Measurements from ENCODE around the gene ZNF185. TPM values are rescaled to one million over a fixed set of nuclear protein-coding genes. Genes with fewer than 3 reads are reported as not detected.

Gene ZNF185
- total RNA-seq, 1 donor = 24.9 TPM

- Histone ChIP-seq H3K4me1 (ENCODE audit: insufficient read depth, low read length) (no peaks in the 10 kb centered on the region), H3K4me3 (ENCODE audit: low read length) (no peak overlapping the region), H3K27me3 (ENCODE audit: insufficient read depth, low read length) (no peaks in the 10 kb centered on the region), H3K9me3 (ENCODE audit: low read depth, low read length) (no peaks in the 10 kb centered on the region)
Observed at GRCh38 chrX:152925835-152926234, 28.0 kb downstream of the ZNF185 start.

GRCh38 chrX:152926279-152926678 lies 28.4 kb downstream of the ZNF185 start:
- Histone ChIP-seq H3K4me3 (ENCODE audit: low read length) (no peak overlapping the region), H3K27me3 (ENCODE audit: insufficient read depth, low read length) (no peaks in the 10 kb centered on the region), H3K9me3 (ENCODE audit: low read depth, low read length) (no peaks in the 10 kb centered on the region), H3K4me1 (ENCODE audit: insufficient read depth, low read length) (no peaks in the 10 kb centered on the region)

DNA sequence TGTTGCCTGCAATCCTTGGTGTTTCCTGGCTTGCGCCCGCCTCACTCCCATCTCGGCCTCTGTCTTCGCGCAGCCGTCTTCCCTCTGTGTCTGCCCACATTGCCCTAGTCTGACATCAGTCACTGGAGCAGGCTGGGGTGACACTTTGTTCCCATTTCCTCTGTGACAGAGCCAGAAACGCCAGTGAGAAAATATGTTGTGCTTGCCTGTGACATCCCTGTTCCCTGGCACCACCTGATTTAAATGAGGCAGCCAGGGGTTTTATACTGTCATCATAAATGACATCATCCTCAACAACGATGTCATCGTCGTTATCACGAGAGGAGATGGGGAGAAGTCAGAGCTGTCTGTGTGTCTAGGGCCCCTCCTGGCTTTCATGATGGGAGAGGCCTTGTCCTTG lies 29.1 kb downstream of the ZNF185 start:
- H3K4me3 ChIP-seq (ENCODE audit: low read length) = no peak overlapping the region
- no peaks in the 10 kb centered on the region for H3K9me3 ChIP-seq (ENCODE audit: low read depth, low read length)
- no peaks in the 10 kb centered on the region for H3K27me3 ChIP-seq (ENCODE audit: insufficient read depth, low read length)
- H3K4me1 ChIP-seq (ENCODE audit: insufficient read depth, low read length) = no peaks in the 10 kb centered on the region

GRCh38 chrX:152927858-152928760 lies 30.2 kb downstream of the ZNF185 start:
- H3K27me3 ChIP-seq (ENCODE audit: insufficient read depth, low read length) = no peaks in the 10 kb centered on the region
- no peaks in the 10 kb centered on the region for H3K9me3 ChIP-seq (ENCODE audit: low read depth, low read length)
- H3K4me1 ChIP-seq (ENCODE audit: insufficient read depth, low read length) = no peaks in the 10 kb centered on the region
- no peak overlapping the region for H3K4me3 ChIP-seq (ENCODE audit: low read length)

- Histone ChIP-seq H3K27me3 (ENCODE audit: insufficient read depth, low read length) (no peaks in the 10 kb centered on the region), H3K4me3 (ENCODE audit: low read length) (no peak overlapping the region), H3K4me1 (ENCODE audit: insufficient read depth, low read length) (no peaks in the 10 kb centered on the region), H3K9me3 (ENCODE audit: low read depth, low read length) (no peaks in the 10 kb centered on the region)
Observed at GRCh38 chrX:152928761-152929400, 31.0 kb downstream of the ZNF185 start.

DNA sequence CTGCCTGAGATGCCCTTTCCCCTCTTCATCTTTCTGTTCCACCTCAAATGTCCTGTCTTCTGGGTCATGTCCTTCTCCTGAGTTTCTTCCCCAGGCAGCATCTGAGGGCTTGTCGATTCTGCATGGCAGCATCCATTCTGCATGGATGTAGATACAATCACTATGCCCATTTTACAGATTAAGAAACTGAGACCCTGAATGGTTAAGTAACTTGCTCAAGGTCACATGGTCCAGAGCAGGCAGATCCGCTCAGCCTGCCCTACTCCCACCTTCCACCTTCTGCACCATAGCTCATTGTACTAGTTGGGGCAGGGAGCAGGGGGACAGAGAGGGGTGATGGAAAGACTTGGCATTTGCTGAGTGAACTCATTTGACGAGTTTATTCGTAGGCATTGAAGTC lies 32.0 kb downstream of the ZNF185 start:
- no peaks in the 10 kb centered on the region for H3K4me1 ChIP-seq (ENCODE audit: insufficient read depth, low read length)
- H3K4me3 ChIP-seq (ENCODE audit: low read length) = no peak overlapping the region
- no peaks in the 10 kb centered on the region for H3K9me3 ChIP-seq (ENCODE audit: low read depth, low read length)
- H3K27me3 ChIP-seq (ENCODE audit: insufficient read depth, low read length) = no peaks in the 10 kb centered on the region

DNA sequence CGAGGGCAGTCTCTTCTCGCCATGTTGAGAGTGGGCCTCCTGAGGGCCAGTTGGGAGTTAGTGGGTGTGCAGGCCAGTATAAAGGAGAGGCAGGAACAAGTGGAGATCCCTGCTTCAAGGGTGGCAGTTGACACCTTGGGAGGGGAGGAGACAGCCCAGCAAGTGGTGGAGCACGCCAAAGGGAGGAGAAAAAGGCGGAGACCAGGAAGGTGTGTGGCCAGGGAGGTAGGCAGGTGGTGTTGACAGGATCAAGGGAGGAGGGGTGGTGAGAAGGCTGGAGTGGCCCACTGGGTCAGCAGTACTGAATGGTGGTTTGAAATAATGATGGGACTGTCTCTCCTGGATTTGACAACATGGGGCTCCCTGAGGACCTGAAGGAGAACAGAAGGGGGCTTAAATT lies 32.6 kb downstream of the ZNF185 start:
- Histone ChIP-seq H3K4me1 (ENCODE audit: insufficient read depth, low read length) (no peaks in the 10 kb centered on the region), H3K9me3 (ENCODE audit: low read depth, low read length) (no peaks in the 10 kb centered on the region), H3K27me3 (ENCODE audit: insufficient read depth, low read length) (no peaks in the 10 kb centered on the region), H3K4me3 (ENCODE audit: low read length) (no peak overlapping the region)

DNA sequence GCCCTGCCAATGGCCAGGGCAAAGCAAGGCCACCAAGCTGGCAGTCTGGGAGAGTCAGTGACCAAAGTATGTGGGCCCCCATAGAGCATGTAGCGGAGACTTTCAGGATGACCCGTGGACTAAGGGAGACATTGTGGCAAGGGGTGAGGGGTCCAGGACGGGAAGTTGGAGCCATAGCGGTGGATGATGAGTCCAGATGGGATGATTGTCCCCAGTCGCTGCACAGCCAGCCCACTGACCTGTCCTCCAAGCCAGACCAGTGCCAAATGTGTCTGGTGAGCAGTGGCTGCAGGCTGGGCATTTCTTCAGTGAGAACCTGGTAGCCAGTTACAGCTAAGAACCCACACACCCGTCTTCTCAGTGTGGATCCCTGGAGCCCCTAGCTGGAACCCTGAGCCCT lies 34.3 kb downstream of the ZNF185 start:
- H3K4me1 ChIP-seq (ENCODE audit: insufficient read depth, low read length) = no peaks in the 10 kb centered on the region

DNA sequence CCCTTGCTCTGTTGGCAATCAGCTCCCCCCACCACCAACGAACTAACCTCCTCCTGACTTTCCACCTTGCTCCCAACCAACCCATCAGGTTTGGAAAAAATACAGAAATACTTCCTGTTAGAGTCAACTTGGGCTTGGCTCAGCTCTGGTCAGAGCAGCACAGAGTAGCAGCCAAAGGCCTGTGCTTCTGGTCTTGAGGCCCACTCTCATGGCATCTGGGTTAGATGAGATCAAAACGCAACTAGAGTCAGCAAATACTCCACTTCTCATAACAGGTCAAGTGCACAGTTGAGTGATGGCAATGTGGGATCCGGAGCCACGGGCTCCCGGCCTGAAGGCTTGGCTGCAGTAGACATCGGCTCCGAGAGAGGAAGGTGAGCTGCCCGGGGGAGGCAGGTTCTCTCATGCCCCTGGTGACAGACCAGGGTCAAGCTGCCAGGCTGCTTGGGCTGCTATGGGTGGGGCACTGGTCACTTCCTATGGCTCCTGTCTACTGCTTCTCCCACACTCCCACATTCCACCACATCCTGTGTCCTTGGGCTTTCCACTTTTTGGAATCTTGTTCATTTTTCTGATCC lies 34.8 kb downstream of the ZNF185 start:
- H3K4me3 ChIP-seq (ENCODE audit: low read length) = no peak overlapping the region
- H3K9me3 ChIP-seq (ENCODE audit: low read depth, low read length) = no peaks in the 10 kb centered on the region
- no peaks in the 10 kb centered on the region for H3K27me3 ChIP-seq (ENCODE audit: insufficient read depth, low read length)
- no peaks in the 10 kb centered on the region for H3K4me1 ChIP-seq (ENCODE audit: insufficient read depth, low read length)

More for the DNA sequence above, 34.3 kb downstream of the ZNF185 start:
- Histone ChIP-seq H3K9me3 (ENCODE audit: low read depth, low read length) (no peaks in the 10 kb centered on the region), H3K27me3 (ENCODE audit: insufficient read depth, low read length) (no peaks in the 10 kb centered on the region), H3K4me3 (ENCODE audit: low read length) (no peak overlapping the region)

- H3K9me3 ChIP-seq (ENCODE audit: low read depth, low read length) = no peaks in the 10 kb centered on the region
- H3K4me1 ChIP-seq (ENCODE audit: insufficient read depth, low read length) = peaks cover 5% of the 10 kb centered on the region
- H3K4me3 ChIP-seq (ENCODE audit: low read length) = no peak overlapping the region
- H3K27me3 ChIP-seq (ENCODE audit: insufficient read depth, low read length) = no peaks in the 10 kb centered on the region
Observed at GRCh38 chrX:152936306-152936705, 38.4 kb downstream of the ZNF185 start.

- no peaks in the 10 kb centered on the region for H3K27me3 ChIP-seq (ENCODE audit: insufficient read depth, low read length)
- H3K4me1 ChIP-seq (ENCODE audit: insufficient read depth, low read length) = peaks cover 10% of the 10 kb centered on the region
- H3K4me3 ChIP-seq (ENCODE audit: low read length) = no peak overlapping the region
- no peaks in the 10 kb centered on the region for H3K9me3 ChIP-seq (ENCODE audit: low read depth, low read length)
Observed at GRCh38 chrX:152937236-152937635, 39.4 kb downstream of the ZNF185 start.

DNA sequence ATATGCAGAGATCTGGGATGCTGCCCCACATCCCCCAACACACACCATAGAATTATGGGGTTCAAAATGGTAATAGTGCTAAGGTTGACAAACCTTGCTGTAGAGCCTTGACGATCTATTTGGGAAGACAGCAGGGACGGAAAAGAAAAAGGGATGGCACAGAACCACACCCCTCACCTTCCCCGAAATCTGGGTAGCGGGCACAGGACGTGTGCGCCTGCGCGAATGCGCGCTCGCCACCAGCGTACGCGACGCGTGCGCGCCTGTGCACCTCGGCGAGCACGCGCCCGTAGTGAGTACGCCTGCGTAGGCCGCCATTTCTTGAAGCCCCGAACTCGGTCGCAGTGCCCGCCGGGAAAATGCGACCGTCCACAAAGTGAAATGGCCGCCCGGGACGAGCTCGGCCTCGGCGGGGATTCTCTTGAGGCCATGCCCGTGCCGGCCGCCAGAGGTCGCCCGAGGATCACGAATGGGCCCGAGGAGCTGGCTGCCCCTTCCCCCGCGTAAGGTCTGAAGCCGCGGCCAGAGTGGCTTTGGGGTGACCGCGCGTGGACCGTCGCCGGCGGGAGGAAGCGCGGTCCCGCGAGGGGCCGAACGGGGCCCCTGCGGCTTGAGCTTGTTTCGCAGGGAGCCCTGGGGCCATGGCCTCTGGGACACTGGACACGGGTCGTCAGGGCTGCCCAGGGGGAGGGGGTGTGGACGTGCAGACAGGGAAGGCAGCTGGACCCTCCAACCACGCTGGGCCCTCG lies 43.6 kb downstream of the ZNF185 start:
- H3K4me3 ChIP-seq (ENCODE audit: low read length) = peak overlapping the region; percentile 41
- peaks cover 11% of the 10 kb centered on the region for H3K4me1 ChIP-seq (ENCODE audit: insufficient read depth, low read length)
- no peaks in the 10 kb centered on the region for H3K9me3 ChIP-seq (ENCODE audit: low read depth, low read length)
- H3K27me3 ChIP-seq (ENCODE audit: insufficient read depth, low read length) = no peaks in the 10 kb centered on the region

GRCh38 chrX:152942077-152942442 lies 44.2 kb downstream of the ZNF185 start:
- H3K4me3 ChIP-seq (ENCODE audit: low read length) = peak overlapping the region; percentile 38
- no peaks in the 10 kb centered on the region for H3K27me3 ChIP-seq (ENCODE audit: insufficient read depth, low read length)

GRCh38 chrX:152943826-152944225 lies 46.0 kb downstream of the ZNF185 start:
- Histone ChIP-seq H3K27me3 (ENCODE audit: insufficient read depth, low read length) (no peaks in the 10 kb centered on the region), H3K9me3 (ENCODE audit: low read depth, low read length) (no peaks in the 10 kb centered on the region), H3K4me1 (ENCODE audit: insufficient read depth, low read length) (peaks cover 11% of the 10 kb centered on the region), H3K4me3 (ENCODE audit: low read length) (no peak overlapping the region)

More at GRCh38 chrX:152942077-152942442, 44.2 kb downstream of the ZNF185 start:
- H3K9me3 ChIP-seq (ENCODE audit: low read depth, low read length) = no peaks in the 10 kb centered on the region
- H3K4me1 ChIP-seq (ENCODE audit: insufficient read depth, low read length) = peaks cover 11% of the 10 kb centered on the region
